Progenitor cell of endocrine pancreas (in vitro differentiated cells): ENCODE measurements around the gene NACA2. TPM values are rescaled to one million over a fixed set of nuclear protein-coding genes. Genes with fewer than 3 reads are reported as not detected.
"Not testable (repeated sequence)": the region's sequence is repeated elsewhere in the genome, so short reads cannot be mapped to it uniquely, and the experiment has no call there.

ENCODE experiments used
- DNase-seq: peaks from one replicate; pipeline ENCODE4 v3.0.0; 2021; ENCODE audit warnings: low spot score; ENCODE audit not compliant: unreplicated experiment
- H3K27ac Mint-ChIP-seq: 2 replicates; pipeline ENCODE4 v1.8.0; 2021; ENCODE audit warnings: mild to moderate bottlenecking, moderate library complexity, mixed read lengths
- H3K27me3 Mint-ChIP-seq: 2 replicates; pipeline ENCODE4 v1.8.0; 2021; ENCODE audit warnings: mixed read lengths
- H3K36me3 Mint-ChIP-seq: 2 replicates; pipeline ENCODE4 v1.8.0; 2022; ENCODE audit warnings: mixed read lengths; ENCODE audit not compliant: insufficient read depth
- H3K4me1 Mint-ChIP-seq: 2 replicates; pipeline ENCODE4 v1.8.0; 2021; ENCODE audit warnings: low read depth, mixed read lengths
- H3K4me3 Mint-ChIP-seq: 2 replicates; pipeline ENCODE4 v1.8.0; 2021; ENCODE audit warnings: low read depth, mild to moderate bottlenecking, moderate library complexity, mixed read lengths
- H3K9me3 Mint-ChIP-seq: 2 replicates; pipeline ENCODE4 v1.8.0; 2021; ENCODE audit warnings: low read depth, mixed read lengths
- total RNA-seq: library from RNA; stranded (reverse); gene quantifications from 2 replicates; pipeline ENCODE4 v1.2.1, GENCODE V29; 2021
- TF ChIP-seq, protein P1 (sequence below): fragments of 200-600 bp; sonication (generic); IDR thresholded peaks from one replicate; pipeline ENCODE4 v1.5.0; 2021; ENCODE audit warnings: antibody characterized with exemption, mild to moderate bottlenecking; ENCODE audit not compliant: unreplicated experiment

NACA2 gene
- total RNA-seq, 1 donor from 2014 or later, result not detected

- Mint-ChIP-seq H3K4me1 (no peaks in the 10 kb centered on the region), H3K4me3 (no peak overlapping the region), H3K27ac (no peak overlapping the region), H3K27me3 (peaks cover 17% of the 10 kb centered on the region), H3K9me3 (no peaks in the 10 kb centered on the region), H3K36me3 (no peaks in the 10 kb centered on the region)
- TF ChIP-seq, protein P1, sequence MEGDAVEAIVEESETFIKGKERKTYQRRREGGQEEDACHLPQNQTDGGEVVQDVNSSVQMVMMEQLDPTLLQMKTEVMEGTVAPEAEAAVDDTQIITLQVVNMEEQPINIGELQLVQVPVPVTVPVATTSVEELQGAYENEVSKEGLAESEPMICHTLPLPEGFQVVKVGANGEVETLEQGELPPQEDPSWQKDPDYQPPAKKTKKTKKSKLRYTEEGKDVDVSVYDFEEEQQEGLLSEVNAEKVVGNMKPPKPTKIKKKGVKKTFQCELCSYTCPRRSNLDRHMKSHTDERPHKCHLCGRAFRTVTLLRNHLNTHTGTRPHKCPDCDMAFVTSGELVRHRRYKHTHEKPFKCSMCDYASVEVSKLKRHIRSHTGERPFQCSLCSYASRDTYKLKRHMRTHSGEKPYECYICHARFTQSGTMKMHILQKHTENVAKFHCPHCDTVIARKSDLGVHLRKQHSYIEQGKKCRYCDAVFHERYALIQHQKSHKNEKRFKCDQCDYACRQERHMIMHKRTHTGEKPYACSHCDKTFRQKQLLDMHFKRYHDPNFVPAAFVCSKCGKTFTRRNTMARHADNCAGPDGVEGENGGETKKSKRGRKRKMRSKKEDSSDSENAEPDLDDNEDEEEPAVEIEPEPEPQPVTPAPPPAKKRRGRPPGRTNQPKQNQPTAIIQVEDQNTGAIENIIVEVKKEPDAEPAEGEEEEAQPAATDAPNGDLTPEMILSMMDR, result no peak
- no peak for DNase-seq
Observed at GRCh38 chr17:61561354-61561753, 29.7 kb downstream of the NACA2 start.

- TF ChIP-seq, protein P1, result no peak
- DNase-seq, result no peak
- H3K27ac Mint-ChIP-seq, result no peak overlapping the region
- H3K9me3 Mint-ChIP-seq, result no peaks in the 10 kb centered on the region
- H3K27me3 Mint-ChIP-seq, result peaks cover 16% of the 10 kb centered on the region
- no peaks in the 10 kb centered on the region for H3K36me3 Mint-ChIP-seq
- no peak overlapping the region for H3K4me3 Mint-ChIP-seq
- H3K4me1 Mint-ChIP-seq, result no peaks in the 10 kb centered on the region
Observed at GRCh38 chr17:61560071-61560470, 30.9 kb downstream of the NACA2 start.

DNA sequence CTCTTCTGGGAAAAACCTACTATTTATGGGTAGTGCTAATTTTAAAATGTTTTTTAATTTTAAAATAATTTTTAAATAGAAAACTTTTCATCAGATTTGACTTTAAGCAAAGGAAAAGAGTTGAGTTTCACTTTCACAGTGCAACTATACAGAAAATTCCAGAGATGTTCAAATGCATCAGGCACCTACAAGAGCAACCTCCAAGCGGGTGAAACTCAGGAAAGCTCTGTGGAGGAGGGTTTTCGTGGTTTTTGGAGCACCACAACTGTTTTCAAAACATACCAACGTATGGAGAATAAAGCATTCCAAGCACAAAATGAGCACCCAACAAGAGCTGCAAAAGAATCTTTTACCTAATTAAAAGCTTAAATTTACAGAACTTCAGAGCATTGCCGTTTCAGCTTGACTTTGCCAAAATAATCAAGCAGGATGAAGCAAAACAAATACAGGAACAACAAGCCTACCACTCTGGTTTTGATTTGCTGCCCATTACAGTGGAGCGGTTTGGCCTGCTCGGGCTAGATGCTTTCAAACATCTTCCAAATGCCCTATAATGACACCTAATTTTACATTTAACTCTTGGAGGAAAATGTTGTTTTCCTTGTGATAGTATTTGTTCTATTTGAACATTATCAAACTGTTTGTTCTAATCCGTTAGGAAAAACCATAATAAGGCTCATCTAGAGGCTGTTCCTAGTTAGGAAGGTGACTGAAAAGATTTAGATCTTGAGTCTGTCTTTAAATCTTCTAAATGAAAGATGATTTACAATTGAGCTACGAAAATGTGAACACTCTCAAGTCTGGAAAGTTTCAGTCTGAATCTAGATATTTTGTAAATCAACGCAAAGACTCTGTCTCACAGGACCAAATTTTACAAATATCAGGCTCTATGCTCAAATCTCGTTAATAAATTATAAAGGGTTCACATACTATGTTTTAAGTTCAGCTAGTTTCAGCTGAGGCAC is 34.5 kb downstream of the NACA2 start:
- no peaks in the 10 kb centered on the region for H3K9me3 Mint-ChIP-seq
- no peak for DNase-seq
- no peak overlapping the region for H3K27ac Mint-ChIP-seq

DNA sequence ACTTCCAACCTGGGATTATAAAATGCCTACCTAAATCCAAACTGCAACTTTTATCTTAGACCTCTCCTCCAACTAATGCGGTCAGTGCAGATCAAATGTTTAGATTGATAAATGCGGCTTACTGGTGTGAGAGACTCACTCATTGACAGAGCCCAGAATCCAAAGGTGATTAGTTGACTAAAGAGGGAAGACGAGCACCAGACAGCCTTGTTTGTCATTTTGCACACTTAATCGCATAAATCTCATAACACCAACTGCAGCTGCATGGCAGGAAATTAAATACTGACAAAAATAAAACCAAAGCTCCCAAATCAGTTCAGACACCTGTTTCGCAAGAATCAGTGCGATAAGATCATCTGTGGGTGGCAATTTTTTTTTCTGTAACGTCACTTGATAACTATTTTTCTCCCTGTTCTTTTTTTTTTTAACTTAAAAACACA is 35.9 kb downstream of the NACA2 start:
- Mint-ChIP-seq H3K9me3 (no peaks in the 10 kb centered on the region), H3K36me3 (no peaks in the 10 kb centered on the region), H3K4me1 (no peaks in the 10 kb centered on the region), H3K4me3 (no peak overlapping the region), H3K27me3 (peaks cover 28% of the 10 kb centered on the region), H3K27ac (no peak overlapping the region)
- no peak for DNase-seq
- TF ChIP-seq, protein P1, result no peak

More for the DNA sequence above, 34.5 kb downstream of the NACA2 start:
- peaks cover 25% of the 10 kb centered on the region for H3K27me3 Mint-ChIP-seq
- no peak overlapping the region for H3K4me3 Mint-ChIP-seq
- no peaks in the 10 kb centered on the region for H3K36me3 Mint-ChIP-seq
- no peaks in the 10 kb centered on the region for H3K4me1 Mint-ChIP-seq
- TF ChIP-seq, protein P1, result no peak

- H3K4me3 Mint-ChIP-seq, result no peak overlapping the region
- H3K27ac Mint-ChIP-seq, result no peak overlapping the region
- H3K9me3 Mint-ChIP-seq, result no peaks in the 10 kb centered on the region
- H3K27me3 Mint-ChIP-seq, result peaks cover 30% of the 10 kb centered on the region
- no peaks in the 10 kb centered on the region for H3K36me3 Mint-ChIP-seq
- TF ChIP-seq, protein P1, result no peak
- H3K4me1 Mint-ChIP-seq, result no peaks in the 10 kb centered on the region
- no peak for DNase-seq
Observed at GRCh38 chr17:61554209-61554608, 36.8 kb downstream of the NACA2 start.

GRCh38 chr17:61552560-61552959 is 38.5 kb downstream of the NACA2 start:
- H3K9me3 Mint-ChIP-seq, DNase-seq, H3K36me3 Mint-ChIP-seq, H3K4me3 Mint-ChIP-seq, H3K4me1 Mint-ChIP-seq, H3K27ac Mint-ChIP-seq: not testable (repeated sequence)
- peaks cover 25% of the 10 kb centered on the region for H3K27me3 Mint-ChIP-seq
